Small intestine (tissue), 7 donors: ENCODE results near the gene URI1. TPM values are rescaled to one million over a fixed set of nuclear protein-coding genes. Genes with fewer than 3 reads are reported as not detected.

Experiments
- DNase-seq, 2 donors: peaks; one replicate each; pipeline versions ENCODE4 v3.0.0 to v3.0.0-alpha.2; 2013
- FAIRE-seq: peaks from 2 replicates; lab custom pipeline; 2012; peaks lifted over from hg19 to GRCh38; lab: Jason Lieb, UNC
- H3K27ac ChIP-seq, 3 donors: one replicate each; pipeline ENCODE4 v1.5.1; 2013; ENCODE audit warnings: low read length in 2 of 3, mild to moderate bottlenecking in 2 of 3, control low read depth in 1 of 3, inconsistent platforms in 1 of 3, low read depth in 1 of 3, moderate library complexity in 1 of 3
- H3K27me3 ChIP-seq, 3 donors: one replicate each; pipeline ENCODE4 v1.6.1; 2013; ENCODE audit warnings: low read length in 3 of 3, inconsistent platforms in 1 of 3; ENCODE audit not compliant: control insufficient read depth in 3 of 3, insufficient read depth in 3 of 3
- H3K36me3 ChIP-seq, 3 donors: one replicate each; pipeline ENCODE4 v1.6.1; 2013; ENCODE audit warnings: low read length in 3 of 3, inconsistent platforms in 1 of 3, low read depth in 1 of 3, mild to moderate bottlenecking in 1 of 3, moderate library complexity in 1 of 3; ENCODE audit not compliant: control insufficient read depth in 3 of 3, insufficient read depth in 2 of 3
- H3K4me1 ChIP-seq, 3 donors: one replicate each; pipeline ENCODE4 v1.6.1; 2013; ENCODE audit warnings: low read length in 2 of 3, inconsistent platforms in 1 of 3, low read depth in 1 of 3, mild to moderate bottlenecking in 1 of 3, moderate library complexity in 1 of 3; ENCODE audit not compliant: control insufficient read depth in 3 of 3, insufficient read depth in 2 of 3
- H3K4me3 ChIP-seq, 3 donors: one replicate each; pipeline ENCODE4 v1.5.1; 2013; ENCODE audit warnings: low read length in 3 of 3, control low read depth in 1 of 3, inconsistent platforms in 1 of 3, low read depth in 1 of 3, mild to moderate bottlenecking in 1 of 3, moderate library complexity in 1 of 3
- H3K9me3 ChIP-seq, 2 donors: one replicate each; pipeline ENCODE4 v1.6.1; 2013; ENCODE audit warnings: low read depth in 1 of 2, low read length in 1 of 2; ENCODE audit not compliant: control insufficient read depth in 2 of 2, insufficient read depth in 1 of 2
- WGBS, 3 donors: extraction: QIAGEN DNeasy Blood & Tissue Kit; methylation state at CpG; one replicate each; pipeline ENCODE4 v1.1.7; 2013; 5-methylcytosine and 5-hydroxymethylcytosine counted together
- polyA plus RNA-seq, 4 donors: library from polyadenylated mRNA; stranded (reverse) in 3 of 4; unstranded in 1 of 4; fragments of 200-250 nt in 3 of 4; fragments of 120-200 nt in 1 of 4; gene quantifications; one replicate each; pipeline versions ENCODE4 v1.2.1 to v1.2.3, GENCODE V29; 2013
- donor health status: healthy with polysubstance abuse.
- donor health status: control.
- donor health status: control.
- donor health status: Bipolar disorder and iron deficiency.
- donor health status: healthy.

URI1 gene
- polyA plus RNA-seq, 4 donors = 14.3 to 60.3 (median 27.9) TPM

DNA sequence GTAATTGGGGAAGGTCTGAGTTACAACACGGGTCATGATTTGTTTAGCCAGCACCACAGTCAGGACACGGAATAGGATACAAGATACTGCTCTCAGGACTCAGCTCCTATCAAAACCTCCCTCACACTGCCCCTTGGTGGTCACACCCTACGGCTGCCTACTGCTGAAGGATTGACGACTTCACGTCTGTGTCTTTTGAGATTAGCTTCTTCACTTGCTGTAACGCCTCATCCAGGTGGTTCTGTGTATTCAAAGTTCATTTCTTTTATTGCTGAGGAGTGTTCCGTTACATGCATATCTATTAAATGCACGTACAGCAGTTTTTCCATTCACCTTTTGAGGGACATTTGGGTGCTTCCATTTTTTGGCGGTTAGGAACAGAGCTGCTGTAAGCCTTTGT lies 46.3 kb downstream of the URI1 start:
- DNase-seq = peak; percentile 29 to 56
- 46 to 78% (median 64%) methylated on average over 9 of the region's 9 CpGs for WGBS, 3 donors
- no peak for FAIRE-seq

DNA sequence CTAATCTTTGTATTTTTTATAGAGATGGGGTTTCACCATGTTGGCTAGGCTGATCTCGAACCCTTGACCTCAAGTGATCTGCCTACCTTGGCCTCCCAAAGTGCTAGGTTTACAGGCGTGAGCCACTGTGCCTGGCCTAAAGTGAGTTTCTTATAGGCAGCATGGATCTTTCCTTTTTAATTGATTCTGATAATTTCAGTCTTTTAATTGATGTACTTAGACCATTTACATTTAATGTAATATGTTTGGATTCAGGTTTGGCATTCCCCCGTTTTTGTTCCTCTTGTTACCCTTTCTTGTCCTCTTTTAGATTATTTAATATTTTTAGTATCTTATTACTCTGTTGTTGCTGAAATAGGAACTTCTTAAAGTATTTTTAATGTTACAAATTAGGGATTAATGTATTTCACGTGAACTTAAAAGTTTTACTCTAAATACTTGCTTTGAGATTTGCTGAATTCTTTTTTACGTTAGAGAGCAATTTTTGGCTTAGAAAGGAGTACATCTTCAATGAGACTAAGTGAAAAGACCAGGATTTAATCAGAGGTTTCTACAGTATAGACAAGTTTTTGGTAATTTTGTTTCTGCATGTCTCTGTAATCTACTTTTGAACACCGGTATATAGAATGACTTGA lies 50.3 kb downstream of the URI1 start:
- WGBS, 3 donors = 97 to 99% (median 99%) methylated on average over 6 of the region's 6 CpGs
- Histone ChIP-seq H3K27ac (no peak overlapping the region), H3K4me1 (no peaks in the 10 kb centered on the region), H3K36me3 (peaks cover 0 to 3% (median 0%) of the 10 kb centered on the region in 3 donors), H3K9me3 (peaks cover 0 to 4% of the 10 kb centered on the region in 2 donors), H3K4me3 (no peak overlapping the region), H3K27me3 (no peaks in the 10 kb centered on the region)
- DNase-seq (no peak), FAIRE-seq (no peak)

More for the DNA sequence above, 46.3 kb downstream of the URI1 start:
- H3K9me3 ChIP-seq = peaks cover 0 to 4% of the 10 kb centered on the region in 2 donors
- H3K4me3 ChIP-seq = no peak overlapping the region
- H3K27ac ChIP-seq = no peak overlapping the region
- H3K36me3 ChIP-seq = peaks cover 0 to 5% (median 0%) of the 10 kb centered on the region in 3 donors
- no peaks in the 10 kb centered on the region for H3K27me3 ChIP-seq
- no peaks in the 10 kb centered on the region for H3K4me1 ChIP-seq

DNA sequence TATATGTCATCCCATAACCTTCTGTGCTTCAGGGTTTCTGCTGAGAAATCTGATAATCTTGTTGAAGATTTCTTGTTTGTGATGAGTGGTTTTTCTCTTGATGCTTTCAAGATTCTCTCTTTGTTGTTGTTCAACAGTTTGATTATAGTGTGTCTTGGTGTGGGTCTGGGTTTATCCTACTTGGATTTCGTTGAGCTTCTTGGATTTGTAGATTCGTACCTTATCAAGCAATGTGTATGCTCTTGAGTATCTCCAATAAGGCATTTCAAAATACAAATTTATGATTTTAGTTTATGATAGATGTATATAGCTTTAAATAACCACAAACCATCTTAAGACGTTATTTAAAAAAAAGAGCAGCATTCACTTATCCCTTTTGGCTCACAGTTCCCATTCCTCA lies 57.5 kb downstream of the URI1 start:
- Histone ChIP-seq H3K27me3 (no peaks in the 10 kb centered on the region), H3K4me3 (no peak overlapping the region), H3K4me1 (peaks cover 0 to 3% (median 0%) of the 10 kb centered on the region in 3 donors), H3K27ac (no peak overlapping the region), H3K9me3 (peaks cover 0 to 3% of the 10 kb centered on the region in 2 donors), H3K36me3 (no peaks in the 10 kb centered on the region)
- 86 to 94% (median 94%) methylated on average over 3 of the region's 3 CpGs for WGBS, 3 donors
- DNase-seq (no peak), FAIRE-seq (no peak)

DNA sequence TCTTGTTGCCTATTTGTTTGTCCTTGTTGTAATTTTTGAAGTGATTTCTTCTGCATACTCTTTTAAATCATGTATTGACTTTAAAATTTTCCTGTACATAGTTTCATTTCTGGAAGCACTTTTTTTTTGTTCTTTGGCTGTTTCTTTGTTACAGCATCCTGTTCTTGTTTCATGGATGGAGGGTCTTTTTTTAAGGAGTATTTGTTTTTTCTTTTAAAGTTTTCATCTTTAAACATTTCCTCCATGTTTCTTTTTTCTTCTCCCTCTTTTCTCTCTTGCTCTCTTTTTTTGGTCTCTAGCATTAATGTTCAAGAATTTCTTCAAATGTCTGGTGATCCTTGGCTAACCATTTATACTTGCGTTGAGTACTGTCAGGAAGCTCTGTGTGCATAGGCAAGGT lies 58.8 kb downstream of the URI1 start:
- Histone ChIP-seq H3K36me3 (no peaks in the 10 kb centered on the region), H3K4me3 (no peak overlapping the region), H3K27me3 (no peaks in the 10 kb centered on the region), H3K4me1 (peaks cover 0 to 3% (median 0%) of the 10 kb centered on the region in 3 donors), H3K27ac (no peak overlapping the region), H3K9me3 (peaks cover 0 to 3% of the 10 kb centered on the region in 2 donors)
- no peak for FAIRE-seq
- DNase-seq = no peak
- 96 to 100% (median 100%) methylated on average over 1 of the region's 1 CpG for WGBS, 3 donors

DNA sequence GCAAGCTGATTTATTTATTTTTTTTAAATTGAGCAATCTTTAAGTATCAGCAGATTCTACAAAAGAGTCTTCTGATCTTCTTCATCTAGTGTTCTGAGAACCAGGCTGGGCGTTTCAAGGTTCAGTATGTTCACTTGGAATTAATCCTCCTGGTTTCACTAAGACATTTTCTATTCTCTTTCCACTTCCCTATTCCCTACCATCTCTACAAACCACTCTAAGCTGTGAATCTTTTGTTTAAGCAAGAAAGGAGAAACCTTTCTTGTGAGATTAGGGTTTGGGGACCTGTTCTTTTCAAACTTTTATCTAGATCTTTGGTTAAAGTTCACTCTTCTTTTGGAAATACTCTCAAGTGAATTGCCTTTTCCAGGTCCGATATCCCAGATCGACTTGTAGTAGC lies 59.3 kb downstream of the URI1 start:
- H3K36me3 ChIP-seq = no peaks in the 10 kb centered on the region
- 84 to 94% (median 94%) methylated on average over 3 of the region's 3 CpGs for WGBS, 3 donors
- H3K4me1 ChIP-seq = peaks cover 0 to 3% (median 0%) of the 10 kb centered on the region in 3 donors
- DNase-seq (no peak), FAIRE-seq (no peak)
- no peak overlapping the region for H3K27ac ChIP-seq
- H3K4me3 ChIP-seq = no peak overlapping the region
- no peaks in the 10 kb centered on the region for H3K27me3 ChIP-seq
- peaks cover 0 to 3% of the 10 kb centered on the region in 2 donors for H3K9me3 ChIP-seq

DNA sequence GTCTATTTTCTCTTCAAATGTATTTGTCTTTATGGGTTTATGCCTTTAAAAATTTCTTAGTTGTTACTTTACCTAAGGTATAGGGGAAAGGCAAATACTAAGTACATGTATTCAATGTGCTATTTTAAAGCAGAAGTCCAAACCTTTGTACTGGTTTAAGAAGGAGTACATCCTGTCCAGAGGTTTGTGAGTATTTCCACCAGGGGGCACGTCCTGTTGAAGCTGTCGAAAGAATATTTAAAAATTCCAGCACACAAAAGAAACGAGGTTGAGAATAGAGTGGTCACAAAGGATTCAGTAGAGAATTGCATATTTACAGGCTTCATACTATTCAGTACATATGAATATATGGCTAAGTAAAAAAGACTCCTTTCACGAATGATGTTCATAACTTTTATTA lies 59.8 kb downstream of the URI1 start:
- Histone ChIP-seq H3K4me1 (peaks cover 0 to 3% (median 0%) of the 10 kb centered on the region in 3 donors), H3K27ac (no peak overlapping the region), H3K9me3 (peaks cover 0 to 3% of the 10 kb centered on the region in 2 donors), H3K4me3 (no peak overlapping the region), H3K27me3 (no peaks in the 10 kb centered on the region), H3K36me3 (no peaks in the 10 kb centered on the region)
- 76 to 90% (median 89%) methylated on average over 4 of the region's 4 CpGs for WGBS, 3 donors
- no peak for DNase-seq
- FAIRE-seq = no peak

DNA sequence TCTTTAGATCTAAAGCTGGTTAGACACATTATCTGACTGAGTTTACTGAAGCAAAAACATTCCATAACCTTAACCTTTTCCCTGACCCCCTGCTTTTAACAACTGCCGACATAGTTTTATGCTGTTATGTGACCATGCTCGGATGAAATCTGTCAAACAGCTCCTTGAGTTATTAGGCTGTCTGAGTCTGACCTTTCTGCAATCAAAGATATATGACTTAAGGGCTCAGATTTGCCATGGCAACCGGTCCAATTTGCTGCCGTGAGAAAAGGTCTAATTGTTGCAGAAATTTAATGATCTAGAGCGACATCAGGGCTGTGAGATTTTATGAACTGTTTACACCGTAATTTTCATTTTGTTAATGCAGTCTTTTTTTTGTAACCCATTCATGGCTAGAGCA lies 61.8 kb downstream of the URI1 start:
- 69 to 84% (median 80%) methylated on average over 6 of the region's 6 CpGs for WGBS, 3 donors
- Histone ChIP-seq H3K4me1 (peaks cover 0 to 3% (median 0%) of the 10 kb centered on the region in 3 donors), H3K27ac (no peak overlapping the region), H3K4me3 (no peak overlapping the region), H3K36me3 (peaks cover 0 to 4% (median under 1%) of the 10 kb centered on the region in 3 donors), H3K9me3 (no peaks in the 10 kb centered on the region), H3K27me3 (no peaks in the 10 kb centered on the region)
- DNase-seq = peak in 1 of 2 donors; percentile 9
- no peak for FAIRE-seq

DNA sequence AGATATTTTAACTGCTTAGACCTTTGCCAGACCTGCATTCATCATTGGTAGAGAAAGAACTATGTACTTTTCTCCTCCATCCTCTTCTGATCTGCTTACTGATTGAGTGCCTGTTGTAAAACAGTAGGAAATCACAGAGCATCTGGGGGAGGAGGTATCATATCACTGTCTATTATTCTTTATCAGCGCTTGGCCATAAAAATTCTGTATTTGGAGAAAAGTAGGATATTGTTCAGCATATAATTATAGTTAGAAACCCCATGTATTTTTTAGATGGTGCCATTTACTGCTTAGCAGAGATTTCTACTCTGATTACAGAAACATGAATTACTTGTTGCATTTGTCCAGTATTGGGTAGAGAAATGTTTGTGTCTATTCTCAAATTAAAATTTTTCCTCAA lies 62.4 kb downstream of the URI1 start:
- no peak overlapping the region for H3K27ac ChIP-seq
- H3K36me3 ChIP-seq = peaks cover 0 to 6% (median 2%) of the 10 kb centered on the region in 3 donors
- H3K9me3 ChIP-seq = no peaks in the 10 kb centered on the region
- H3K4me1 ChIP-seq = peaks cover 0 to 3% (median 0%) of the 10 kb centered on the region in 3 donors
- no peak for FAIRE-seq
- H3K27me3 ChIP-seq = no peaks in the 10 kb centered on the region
- DNase-seq = no peak
- no peak overlapping the region for H3K4me3 ChIP-seq
- 87 to 100% (median 97%) methylated on average over 1 of the region's 1 CpG for WGBS, 3 donors
